Amniotic epithelial cell (primary cell): ENCODE data around the gene KPNA4.
A peak's percentile ranks its signal among the peaks of the same experiment; 100 is the strongest.
"Not testable (repeated sequence)": the region's sequence is repeated elsewhere in the genome, so short reads cannot be mapped to it uniquely, and the experiment has no call there.

Experiments used
- DNase-seq: peaks from one replicate; pipeline ENCODE4 v3.0.0-alpha.2; 2010; ENCODE audit warnings: low read depth

The KPNA4 gene

GRCh38 chr3:160573955-160574525 lies 8.7 kb upstream of the KPNA4 start:
- not testable (repeated sequence) for DNase-seq

- no peak for DNase-seq
Measured at GRCh38 chr3:160569894-160570652, 4.7 kb upstream of the KPNA4 start.

- DNase-seq, result no peak
Measured at GRCh38 chr3:160568989-160569388, 3.6 kb upstream of the KPNA4 start.

- DNase-seq, result no peak
Measured at GRCh38 chr3:160567774-160568173, 2.4 kb upstream of the KPNA4 start.

- no peak for DNase-seq
Measured at GRCh38 chr3:160566499-160566898, 1.1 kb upstream of the KPNA4 start.

- peak; percentile 64 for DNase-seq
Measured at GRCh38 chr3:160564949-160565441, 376 bp downstream of the KPNA4 start.

- no peak for DNase-seq
Measured at GRCh38 chr3:160564258-160564911, 986 bp downstream of the KPNA4 start.

- DNase-seq, result no peak
Measured at GRCh38 chr3:160562952-160563351, 2.4 kb downstream of the KPNA4 start.

- DNase-seq, result no peak
Measured at GRCh38 chr3:160557571-160557970, 7.8 kb downstream of the KPNA4 start.

- no peak for DNase-seq
Measured at GRCh38 chr3:160556141-160556540, 9.2 kb downstream of the KPNA4 start.

- no peak for DNase-seq
Measured at GRCh38 chr3:160554980-160555379, 10.4 kb downstream of the KPNA4 start.

GRCh38 chr3:160553827-160554226 lies 11.5 kb downstream of the KPNA4 start:
- no peak for DNase-seq

GRCh38 chr3:160546727-160547126 lies 18.6 kb downstream of the KPNA4 start:
- no peak for DNase-seq

GRCh38 chr3:160545504-160545871 lies 19.9 kb downstream of the KPNA4 start:
- DNase-seq, result no peak

GRCh38 chr3:160544844-160545503 lies 20.4 kb downstream of the KPNA4 start:
- no peak for DNase-seq

GRCh38 chr3:160540551-160540950 lies 24.8 kb downstream of the KPNA4 start:
- peak; percentile 33 for DNase-seq

GRCh38 chr3:160538895-160539294 lies 26.5 kb downstream of the KPNA4 start:
- DNase-seq, result no peak

- no peak for DNase-seq
Measured at GRCh38 chr3:160537729-160538128, 27.6 kb downstream of the KPNA4 start.

GRCh38 chr3:160532371-160532770 lies 33.0 kb downstream of the KPNA4 start:
- DNase-seq, result no peak

- DNase-seq, result no peak
Measured at GRCh38 chr3:160531311-160531710, 34.1 kb downstream of the KPNA4 start.

- not testable (repeated sequence) for DNase-seq
Measured at GRCh38 chr3:160516391-160516790, 49.0 kb downstream of the KPNA4 start.

GRCh38 chr3:160501325-160501724 lies 64.0 kb downstream of the KPNA4 start:
- DNase-seq, result no peak

- DNase-seq, result no peak
Measured at GRCh38 chr3:160498202-160498601, 67.2 kb downstream of the KPNA4 start.
